ENCODE data around the gene ELAC2. TPM values are rescaled to one million over a fixed set of nuclear protein-coding genes. Genes with fewer than 3 reads are reported as not detected.

ELAC2 gene
- total RNA-seq, 1 donor from 2014 or later, result 37.1 TPM

DNA sequence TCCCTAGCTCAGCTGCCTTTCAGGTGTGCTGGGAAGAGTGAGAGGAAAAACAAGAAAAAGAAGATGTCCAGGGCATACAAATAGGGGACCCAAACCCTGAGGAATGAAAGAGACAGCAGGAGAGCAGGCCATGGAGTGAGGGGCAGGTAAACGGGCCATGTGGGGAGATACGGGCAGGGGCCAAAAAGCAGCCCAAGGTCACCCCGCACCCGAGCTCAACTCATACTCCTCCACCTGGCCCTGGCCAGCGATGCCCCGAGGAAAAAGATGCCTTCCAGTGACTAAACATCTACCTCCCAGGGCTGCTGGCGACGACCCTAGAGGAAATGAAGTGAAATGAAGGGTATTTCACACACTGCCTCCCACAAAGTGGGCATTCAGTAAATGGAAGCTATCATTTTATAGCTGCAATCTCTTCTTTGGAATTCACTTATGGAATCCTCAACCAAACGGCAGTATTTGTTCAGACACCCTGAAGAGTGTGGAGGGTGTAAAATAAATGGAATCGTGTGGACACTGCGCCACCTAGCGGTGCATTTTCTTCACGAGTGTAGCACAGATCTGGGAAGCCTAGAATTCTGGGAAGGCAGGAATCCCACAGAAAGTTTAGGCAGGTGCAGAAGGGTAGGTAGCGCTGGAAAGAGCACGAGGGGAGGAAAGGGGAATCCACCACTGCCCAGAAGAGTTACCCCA is 14.9 kb downstream of the ELAC2 start:
- H3K27me3 ChIP-seq (ENCODE audit: control insufficient read depth in 3 of 3, insufficient read depth in 3 of 3, low read length in 3 of 3), result no peaks in the 10 kb centered on the region
- H3K36me3 ChIP-seq (ENCODE audit: control insufficient read depth in 3 of 3, insufficient read depth in 3 of 3, low read length in 3 of 3), result peaks cover 66 to 81% (median 67%) of the 10 kb centered on the region in 3 donors
- H3K27ac ChIP-seq (ENCODE audit: low read depth, low read length), result no peak overlapping the region
- H3K9me3 ChIP-seq (ENCODE audit: control insufficient read depth in 3 of 3, low read length in 3 of 3), result no peaks in the 10 kb centered on the region
- H3K4me1 ChIP-seq (ENCODE audit: control insufficient read depth in 3 of 3, insufficient read depth in 3 of 3, low read length in 3 of 3), result peaks cover 0 to 13% (median 8%) of the 10 kb centered on the region in 3 donors
- H3K9ac ChIP-seq (ENCODE audit: low read depth in 1 of 3, low read length in 3 of 3), result peak overlapping the region in 1 of 3 donors; percentile 7
- H3K4me3 ChIP-seq (ENCODE audit: low read length in 3 of 3), result no peak overlapping the region

DNA sequence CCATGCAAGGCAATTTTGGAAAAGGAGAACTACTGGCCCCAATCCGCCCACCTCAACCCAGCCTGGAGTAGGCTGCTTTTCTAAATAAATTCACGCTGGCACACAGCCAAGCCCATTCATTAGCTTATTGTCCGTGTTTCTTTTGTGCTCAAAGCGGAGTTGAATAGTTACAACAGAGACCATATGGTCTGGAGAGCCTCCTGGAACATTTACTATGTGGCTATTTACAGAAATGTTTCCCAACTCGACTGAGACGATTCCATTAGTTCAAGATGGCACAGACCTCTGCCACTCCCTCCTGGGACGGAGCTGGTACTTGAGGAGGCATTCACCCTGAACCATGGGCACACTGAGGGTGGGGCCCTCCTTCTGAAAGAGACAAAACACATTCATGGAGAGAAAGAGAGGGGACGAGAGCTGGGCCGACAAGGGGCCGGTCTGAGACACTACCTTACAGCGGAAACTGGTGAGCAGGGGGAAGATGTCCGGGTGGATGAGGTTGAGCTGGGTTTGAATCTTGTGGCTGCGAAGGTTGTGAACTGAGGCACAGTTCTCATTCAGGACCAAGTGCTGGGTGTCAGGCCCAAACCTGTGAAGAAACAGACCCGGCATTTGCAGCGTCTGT is 15.7 kb downstream of the ELAC2 start:
- Histone ChIP-seq H3K27me3 (ENCODE audit: control insufficient read depth in 3 of 3, insufficient read depth in 3 of 3, low read length in 3 of 3) (no peaks in the 10 kb centered on the region), H3K27ac (ENCODE audit: low read depth, low read length) (no peak overlapping the region), H3K4me1 (ENCODE audit: control insufficient read depth in 3 of 3, insufficient read depth in 3 of 3, low read length in 3 of 3) (peaks cover 0 to 13% (median 8%) of the 10 kb centered on the region in 3 donors)

DNA sequence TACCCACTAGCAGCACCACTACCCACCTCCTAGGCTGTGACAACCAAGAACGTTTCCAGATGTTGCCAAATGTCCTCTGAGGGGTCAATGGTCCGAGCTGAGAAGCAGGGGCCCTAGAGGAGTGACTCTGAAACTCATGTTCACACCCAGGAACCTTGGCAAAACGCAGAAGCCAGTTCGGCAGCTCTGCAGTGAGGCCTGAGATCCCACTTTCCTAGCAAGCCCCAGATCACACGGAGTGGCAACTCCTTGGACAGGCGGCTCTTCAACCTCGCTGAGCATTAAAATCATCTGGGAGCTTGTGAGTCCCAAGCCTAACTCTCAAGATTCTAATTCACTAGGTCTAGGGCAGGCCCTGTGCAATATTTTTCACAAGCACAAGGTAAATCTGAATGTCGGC is 17.3 kb downstream of the ELAC2 start:
- H3K4me3 ChIP-seq (ENCODE audit: low read length in 3 of 3), result no peak overlapping the region
- H3K36me3 ChIP-seq (ENCODE audit: control insufficient read depth in 3 of 3, insufficient read depth in 3 of 3, low read length in 3 of 3), result peaks cover 82 to 93% (median 82%) of the 10 kb centered on the region in 3 donors
- H3K4me1 ChIP-seq (ENCODE audit: control insufficient read depth in 3 of 3, insufficient read depth in 3 of 3, low read length in 3 of 3), result peaks cover 0 to 13% (median 8%) of the 10 kb centered on the region in 3 donors
- H3K9ac ChIP-seq (ENCODE audit: low read depth in 1 of 3, low read length in 3 of 3), result no peak overlapping the region
- H3K9me3 ChIP-seq (ENCODE audit: control insufficient read depth in 3 of 3, low read length in 3 of 3), result no peaks in the 10 kb centered on the region
- no peaks in the 10 kb centered on the region for H3K27me3 ChIP-seq (ENCODE audit: control insufficient read depth in 3 of 3, insufficient read depth in 3 of 3, low read length in 3 of 3)
- no peak overlapping the region for H3K27ac ChIP-seq (ENCODE audit: low read depth, low read length)

More for the DNA sequence above, 15.7 kb downstream of the ELAC2 start:
- peaks cover 70 to 83% (median 72%) of the 10 kb centered on the region in 3 donors for H3K36me3 ChIP-seq (ENCODE audit: control insufficient read depth in 3 of 3, insufficient read depth in 3 of 3, low read length in 3 of 3)
- no peak overlapping the region for H3K4me3 ChIP-seq (ENCODE audit: low read length in 3 of 3)
- H3K9ac ChIP-seq (ENCODE audit: low read depth in 1 of 3, low read length in 3 of 3), result no peak overlapping the region
- H3K9me3 ChIP-seq (ENCODE audit: control insufficient read depth in 3 of 3, low read length in 3 of 3), result no peaks in the 10 kb centered on the region

DNA sequence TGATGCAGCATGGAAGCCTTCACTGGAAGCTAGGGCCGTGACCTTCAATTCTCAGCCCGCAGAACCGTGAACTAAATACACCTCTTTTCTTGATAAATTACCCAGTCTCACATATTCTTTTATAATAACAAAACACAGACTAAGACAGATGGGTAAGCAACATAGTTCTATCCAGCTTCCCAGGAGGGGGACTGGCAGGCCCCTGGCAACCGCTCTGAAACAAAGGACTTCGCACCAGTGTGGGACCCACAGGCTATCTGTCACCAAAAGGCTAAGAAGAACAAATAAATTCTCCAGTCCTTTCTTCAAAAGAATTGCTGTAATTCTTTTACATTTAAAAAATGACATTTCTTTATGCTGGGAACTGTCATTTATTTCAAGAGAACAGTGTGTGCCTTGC is 19.0 kb downstream of the ELAC2 start:
- H3K4me3 ChIP-seq (ENCODE audit: low read length in 3 of 3), result no peak overlapping the region
- no peaks in the 10 kb centered on the region for H3K9me3 ChIP-seq (ENCODE audit: control insufficient read depth in 3 of 3, low read length in 3 of 3)
- no peak overlapping the region for H3K9ac ChIP-seq (ENCODE audit: low read depth in 1 of 3, low read length in 3 of 3)
- peaks cover 0 to 11% (median 7%) of the 10 kb centered on the region in 3 donors for H3K4me1 ChIP-seq (ENCODE audit: control insufficient read depth in 3 of 3, insufficient read depth in 3 of 3, low read length in 3 of 3)
- peaks cover 88 to 93% (median 90%) of the 10 kb centered on the region in 3 donors for H3K36me3 ChIP-seq (ENCODE audit: control insufficient read depth in 3 of 3, insufficient read depth in 3 of 3, low read length in 3 of 3)
- no peaks in the 10 kb centered on the region for H3K27me3 ChIP-seq (ENCODE audit: control insufficient read depth in 3 of 3, insufficient read depth in 3 of 3, low read length in 3 of 3)
- H3K27ac ChIP-seq (ENCODE audit: low read depth, low read length), result no peak overlapping the region

DNA sequence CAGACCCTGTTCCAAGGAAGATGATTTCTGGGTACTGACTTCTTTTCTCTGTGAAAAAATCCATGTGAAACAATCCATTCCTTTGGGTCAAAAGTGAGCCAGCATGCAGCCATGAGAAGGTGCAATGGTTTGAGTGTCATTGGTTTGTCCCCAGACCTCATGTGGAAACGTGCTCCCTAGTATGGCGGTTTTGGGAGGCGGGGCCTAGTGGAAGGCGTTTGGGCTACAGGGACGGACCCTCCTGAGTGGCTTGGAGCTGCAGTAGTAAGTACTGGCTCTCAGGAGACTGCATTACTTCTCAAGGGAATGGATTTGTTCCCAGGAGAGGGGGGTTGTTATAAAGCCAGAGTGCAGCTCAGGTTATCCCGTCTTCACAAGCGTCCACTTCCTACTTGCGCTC is 19.4 kb downstream of the ELAC2 start:
- Histone ChIP-seq H3K9ac (ENCODE audit: low read depth in 1 of 3, low read length in 3 of 3) (no peak overlapping the region), H3K4me1 (ENCODE audit: control insufficient read depth in 3 of 3, insufficient read depth in 3 of 3, low read length in 3 of 3) (peaks cover 0 to 7% (median 3%) of the 10 kb centered on the region in 3 donors), H3K27me3 (ENCODE audit: control insufficient read depth in 3 of 3, insufficient read depth in 3 of 3, low read length in 3 of 3) (no peaks in the 10 kb centered on the region), H3K27ac (ENCODE audit: low read depth, low read length) (no peak overlapping the region), H3K4me3 (ENCODE audit: low read length in 3 of 3) (no peak overlapping the region), H3K9me3 (ENCODE audit: control insufficient read depth in 3 of 3, low read length in 3 of 3) (no peaks in the 10 kb centered on the region), H3K36me3 (ENCODE audit: control insufficient read depth in 3 of 3, insufficient read depth in 3 of 3, low read length in 3 of 3) (peaks cover 88 to 93% (median 90%) of the 10 kb centered on the region in 3 donors)

DNA sequence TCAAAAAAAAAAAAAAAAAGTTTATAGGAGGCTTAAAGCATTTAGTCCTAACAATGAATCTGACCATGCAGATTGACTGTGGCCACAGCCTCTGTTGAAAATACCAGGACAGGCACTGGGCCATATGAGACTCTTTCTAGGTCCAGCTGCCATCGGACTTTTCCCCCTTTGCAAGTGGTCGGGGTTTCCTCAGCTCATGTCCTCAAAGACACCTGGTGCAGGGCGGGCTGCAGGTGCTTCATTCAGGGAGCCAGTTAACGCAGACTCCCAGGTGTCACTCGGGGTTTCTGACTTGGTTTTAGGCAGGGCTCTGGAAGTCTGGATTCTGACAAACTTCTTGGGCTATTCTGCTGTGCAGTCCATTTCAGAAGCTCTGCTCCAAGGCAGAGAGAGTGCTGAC is 20.9 kb downstream of the ELAC2 start:
- H3K27ac ChIP-seq (ENCODE audit: low read depth, low read length), result no peak overlapping the region
- H3K36me3 ChIP-seq (ENCODE audit: control insufficient read depth in 3 of 3, insufficient read depth in 3 of 3, low read length in 3 of 3), result peaks cover 88 to 94% (median 93%) of the 10 kb centered on the region in 3 donors
- no peak overlapping the region for H3K9ac ChIP-seq (ENCODE audit: low read depth in 1 of 3, low read length in 3 of 3)
- H3K4me1 ChIP-seq (ENCODE audit: control insufficient read depth in 3 of 3, insufficient read depth in 3 of 3, low read length in 3 of 3), result no peaks in the 10 kb centered on the region
- no peaks in the 10 kb centered on the region for H3K9me3 ChIP-seq (ENCODE audit: control insufficient read depth in 3 of 3, low read length in 3 of 3)
- no peak overlapping the region for H3K4me3 ChIP-seq (ENCODE audit: low read length in 3 of 3)
- no peaks in the 10 kb centered on the region for H3K27me3 ChIP-seq (ENCODE audit: control insufficient read depth in 3 of 3, insufficient read depth in 3 of 3, low read length in 3 of 3)

DNA sequence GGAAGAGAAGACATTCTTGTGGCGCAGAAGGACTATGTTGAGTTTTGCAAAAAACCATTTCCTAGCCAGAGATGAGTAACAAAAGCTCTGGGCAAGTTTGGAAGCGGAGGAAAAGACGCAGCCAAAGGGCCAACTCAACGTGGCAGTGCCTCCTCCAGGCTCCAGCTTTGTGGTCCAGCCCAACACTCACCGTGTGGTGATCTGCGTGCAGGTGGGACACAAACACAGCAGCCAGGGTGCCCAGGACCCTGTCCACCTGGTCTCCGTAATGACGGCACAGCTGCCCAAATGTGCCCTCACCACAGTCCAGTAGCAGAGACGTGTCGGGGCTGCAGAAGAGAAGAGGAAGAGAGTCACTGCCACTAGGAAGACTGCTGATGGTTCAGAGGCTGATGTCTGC is 21.5 kb downstream of the ELAC2 start:
- Histone ChIP-seq H3K27ac (ENCODE audit: low read depth, low read length) (no peak overlapping the region), H3K36me3 (ENCODE audit: control insufficient read depth in 3 of 3, insufficient read depth in 3 of 3, low read length in 3 of 3) (peaks cover 90 to 94% (median 94%) of the 10 kb centered on the region in 3 donors), H3K4me3 (ENCODE audit: low read length in 3 of 3) (no peak overlapping the region), H3K27me3 (ENCODE audit: control insufficient read depth in 3 of 3, insufficient read depth in 3 of 3, low read length in 3 of 3) (no peaks in the 10 kb centered on the region), H3K9ac (ENCODE audit: low read depth in 1 of 3, low read length in 3 of 3) (no peak overlapping the region), H3K4me1 (ENCODE audit: control insufficient read depth in 3 of 3, insufficient read depth in 3 of 3, low read length in 3 of 3) (no peaks in the 10 kb centered on the region), H3K9me3 (ENCODE audit: control insufficient read depth in 3 of 3, low read length in 3 of 3) (no peaks in the 10 kb centered on the region)

DNA sequence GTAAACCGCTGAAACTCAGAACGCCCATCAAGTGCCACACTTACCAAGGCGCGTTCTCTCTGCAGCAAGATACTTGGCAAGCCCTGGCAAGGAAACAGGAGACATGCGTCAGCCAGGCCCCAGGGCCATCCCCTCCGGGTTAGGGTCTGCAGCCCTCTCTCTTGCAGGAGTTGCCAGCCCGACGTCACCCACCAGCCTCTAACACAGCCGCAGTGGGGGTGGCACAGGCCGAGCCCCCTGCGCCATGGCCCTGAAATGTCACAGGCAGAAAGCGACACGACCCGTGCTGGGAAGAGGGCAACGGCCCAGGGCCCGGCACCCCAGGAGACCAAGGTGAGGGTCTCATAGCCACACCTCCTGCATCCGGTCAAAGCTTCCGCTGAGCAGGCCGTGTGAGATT is 21.9 kb downstream of the ELAC2 start:
- Histone ChIP-seq H3K27ac (ENCODE audit: low read depth, low read length) (no peak overlapping the region), H3K4me1 (ENCODE audit: control insufficient read depth in 3 of 3, insufficient read depth in 3 of 3, low read length in 3 of 3) (no peaks in the 10 kb centered on the region), H3K9me3 (ENCODE audit: control insufficient read depth in 3 of 3, low read length in 3 of 3) (no peaks in the 10 kb centered on the region), H3K4me3 (ENCODE audit: low read length in 3 of 3) (no peak overlapping the region), H3K36me3 (ENCODE audit: control insufficient read depth in 3 of 3, insufficient read depth in 3 of 3, low read length in 3 of 3) (peaks cover 89 to 97% (median 96%) of the 10 kb centered on the region in 3 donors), H3K9ac (ENCODE audit: low read depth in 1 of 3, low read length in 3 of 3) (no peak overlapping the region), H3K27me3 (ENCODE audit: control insufficient read depth in 3 of 3, insufficient read depth in 3 of 3, low read length in 3 of 3) (no peaks in the 10 kb centered on the region)

DNA sequence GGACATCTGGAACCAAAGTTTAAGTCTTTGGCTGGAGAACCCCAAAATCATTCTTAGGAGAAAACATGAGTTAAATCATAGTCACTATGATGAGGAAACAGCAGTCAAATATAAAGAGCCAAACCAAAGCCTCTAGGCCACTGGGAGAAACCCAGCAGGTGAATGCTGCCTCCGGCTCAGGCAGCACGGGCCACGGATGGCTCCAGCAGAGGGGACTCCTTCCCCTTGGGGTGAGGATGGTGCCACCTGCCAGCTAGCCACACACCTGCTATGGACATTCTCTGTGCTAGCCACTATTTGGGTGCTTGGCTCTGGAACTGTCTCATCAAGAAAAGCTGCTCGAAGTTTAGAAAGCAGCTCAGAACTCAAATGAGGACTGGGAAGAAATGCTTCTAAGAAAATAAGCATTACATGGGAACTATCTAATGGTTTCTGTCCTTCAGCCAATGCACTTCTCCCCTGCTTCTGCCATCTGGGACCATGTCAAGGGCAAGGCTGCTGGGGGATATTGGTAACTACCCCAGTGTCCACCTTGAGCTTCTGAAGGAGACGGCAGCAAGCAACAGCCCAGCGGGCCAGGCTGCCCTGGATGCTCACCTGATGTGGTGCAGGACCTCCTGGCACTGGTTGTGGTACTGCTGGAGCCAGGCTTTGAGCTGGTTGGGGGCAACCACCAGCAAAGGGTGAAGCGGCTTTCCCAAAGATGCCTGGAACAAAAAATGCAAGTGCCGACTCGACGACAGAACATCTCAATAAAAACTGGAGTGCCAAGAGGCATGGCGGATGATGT is 22.5 kb downstream of the ELAC2 start:
- Histone ChIP-seq H3K27ac (ENCODE audit: low read depth, low read length) (no peak overlapping the region), H3K9ac (ENCODE audit: low read depth in 1 of 3, low read length in 3 of 3) (no peak overlapping the region), H3K4me3 (ENCODE audit: low read length in 3 of 3) (no peak overlapping the region), H3K4me1 (ENCODE audit: control insufficient read depth in 3 of 3, insufficient read depth in 3 of 3, low read length in 3 of 3) (peaks cover 0 to 2% (median 0%) of the 10 kb centered on the region in 3 donors), H3K9me3 (ENCODE audit: control insufficient read depth in 3 of 3, low read length in 3 of 3) (no peaks in the 10 kb centered on the region), H3K27me3 (ENCODE audit: control insufficient read depth in 3 of 3, insufficient read depth in 3 of 3, low read length in 3 of 3) (no peaks in the 10 kb centered on the region), H3K36me3 (ENCODE audit: control insufficient read depth in 3 of 3, insufficient read depth in 3 of 3, low read length in 3 of 3) (peaks cover 83 to 94% (median 94%) of the 10 kb centered on the region in 3 donors)
